A549 (cell line): Measurements from ENCODE around the gene XPOT.

Source experiments
- CBX8 ChIP-seq: fragments of 200-600 bp; sonication (generic); IDR thresholded peaks from 2 replicates; pipeline ENCODE4 v1.6.1; 2016
- HOXA7 ChIP-seq: fragments of 250-450 bp; sonication (Bioruptor Pico); IDR thresholded peaks from 2 replicates; pipeline ENCODE4 v1.5.0; 2020; ENCODE audit warnings: mild to moderate bottlenecking, moderate library complexity
- JUNB ChIP-seq: fragments of >200 bp; sonication (Bioruptor Twin); formaldehyde crosslinking; IDR thresholded peaks from 2 replicates; pipeline ENCODE4 v1.6.1; 2016
- NFE2L2 ChIP-seq: fragments of 150-350 bp; conservative IDR thresholded peaks from 2 replicates; pipeline ENCODE4 v1.6.1; 2014; ENCODE audit warnings: low read length
- PHF8 ChIP-seq: fragments of 200-600 bp; sonication (generic); IDR thresholded peaks from 2 replicates; pipeline ENCODE4 v1.6.1; 2016; ENCODE audit warnings: low read depth, mild to moderate bottlenecking, antibody characterized with exemption, moderate library complexity, borderline replicate concordance
- POLR2A ChIP-seq: IDR thresholded peaks from 2 replicates; pipeline ENCODE4 v1.6.1; 2012; ENCODE audit warnings: mild to moderate bottlenecking, low read length
- RCOR1 ChIP-seq: fragments of 150-350 bp; IDR thresholded peaks from 2 replicates; pipeline ENCODE4 v1.6.1; 2014; ENCODE audit warnings: antibody characterized with exemption, low read length, low read depth
- SMC3 ChIP-seq: fragments of >200 bp; sonication (Bioruptor Twin); formaldehyde crosslinking; IDR thresholded peaks from 3 replicates; pipeline ENCODE4 v1.6.1; 2018; ENCODE audit warnings: inconsistent platforms
- TP53 ChIP-seq: fragments of 250-450 bp; sonication (Bioruptor Pico); IDR thresholded peaks from 2 replicates; pipeline ENCODE4 v1.5.0; 2021; ENCODE audit warnings: mild to moderate bottlenecking, moderate library complexity
- TF ChIP-seq, protein P1 (sequence below): fragments of 450-650 bp; IDR thresholded peaks from 2 replicates; pipeline ENCODE4 v1.6.1; 2014; ENCODE audit warnings: antibody characterized with exemption
- TF ChIP-seq, protein P2 (sequence below): fragments of >200 bp; sonication (Bioruptor Twin); formaldehyde crosslinking; IDR thresholded peaks from 3 replicates; pipeline ENCODE4 v1.5.1; 2016
- TF ChIP-seq, protein P3 (sequence below): IDR thresholded peaks from 2 replicates; pipeline ENCODE4 v1.6.1; 2012
- TF ChIP-seq, protein P4 (sequence below): fragments of 200-600 bp; sonication (generic); IDR thresholded peaks from 2 replicates; pipeline ENCODE4 v1.6.1; 2016; ENCODE audit warnings: antibody characterized with exemption, mild to moderate bottlenecking, moderate library complexity
- TF ChIP-seq, protein P5 (sequence below): fragments of 250-450 bp; sonication (Bioruptor Pico); IDR thresholded peaks from 2 replicates; pipeline ENCODE4 v1.5.0; 2021; ENCODE audit warnings: mild to moderate bottlenecking, moderate library complexity, borderline replicate concordance

DNA sequence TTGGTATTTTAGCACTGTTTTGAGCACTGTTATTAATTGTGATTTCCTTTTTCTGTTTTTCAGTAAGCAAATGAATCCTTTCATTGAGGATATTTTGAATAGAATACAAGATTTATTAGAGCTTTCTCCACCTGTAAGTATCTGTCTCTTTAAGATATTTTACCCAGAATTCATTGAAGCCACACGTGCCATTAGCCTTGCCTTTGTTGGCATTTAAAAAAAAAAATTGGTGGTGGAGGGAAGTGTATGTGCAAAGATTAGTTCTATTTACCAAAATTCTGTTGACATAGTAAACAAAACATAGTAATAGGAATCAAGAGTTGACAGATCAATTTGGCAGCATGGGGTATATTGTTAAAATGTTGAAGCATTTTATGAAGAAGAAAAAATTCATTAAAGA lies 23.8 kb downstream of the XPOT start:
- TF ChIP-seq, protein P1, sequence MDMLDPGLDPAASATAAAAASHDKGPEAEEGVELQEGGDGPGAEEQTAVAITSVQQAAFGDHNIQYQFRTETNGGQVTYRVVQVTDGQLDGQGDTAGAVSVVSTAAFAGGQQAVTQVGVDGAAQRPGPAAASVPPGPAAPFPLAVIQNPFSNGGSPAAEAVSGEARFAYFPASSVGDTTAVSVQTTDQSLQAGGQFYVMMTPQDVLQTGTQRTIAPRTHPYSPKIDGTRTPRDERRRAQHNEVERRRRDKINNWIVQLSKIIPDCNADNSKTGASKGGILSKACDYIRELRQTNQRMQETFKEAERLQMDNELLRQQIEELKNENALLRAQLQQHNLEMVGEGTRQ, result no peak
- TF ChIP-seq CBX8 (no peak), HOXA7 (CRISPR knock-in tag) (no peak), NFE2L2 (no peak), TP53 (CRISPR knock-in tag) (no peak), POLR2A (no peak), JUNB (no peak), RCOR1 (no peak), PHF8 (no peak), SMC3 (no peak)
- TF ChIP-seq, protein P2, sequence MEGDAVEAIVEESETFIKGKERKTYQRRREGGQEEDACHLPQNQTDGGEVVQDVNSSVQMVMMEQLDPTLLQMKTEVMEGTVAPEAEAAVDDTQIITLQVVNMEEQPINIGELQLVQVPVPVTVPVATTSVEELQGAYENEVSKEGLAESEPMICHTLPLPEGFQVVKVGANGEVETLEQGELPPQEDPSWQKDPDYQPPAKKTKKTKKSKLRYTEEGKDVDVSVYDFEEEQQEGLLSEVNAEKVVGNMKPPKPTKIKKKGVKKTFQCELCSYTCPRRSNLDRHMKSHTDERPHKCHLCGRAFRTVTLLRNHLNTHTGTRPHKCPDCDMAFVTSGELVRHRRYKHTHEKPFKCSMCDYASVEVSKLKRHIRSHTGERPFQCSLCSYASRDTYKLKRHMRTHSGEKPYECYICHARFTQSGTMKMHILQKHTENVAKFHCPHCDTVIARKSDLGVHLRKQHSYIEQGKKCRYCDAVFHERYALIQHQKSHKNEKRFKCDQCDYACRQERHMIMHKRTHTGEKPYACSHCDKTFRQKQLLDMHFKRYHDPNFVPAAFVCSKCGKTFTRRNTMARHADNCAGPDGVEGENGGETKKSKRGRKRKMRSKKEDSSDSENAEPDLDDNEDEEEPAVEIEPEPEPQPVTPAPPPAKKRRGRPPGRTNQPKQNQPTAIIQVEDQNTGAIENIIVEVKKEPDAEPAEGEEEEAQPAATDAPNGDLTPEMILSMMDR, result no peak
- TF ChIP-seq, protein P3, sequence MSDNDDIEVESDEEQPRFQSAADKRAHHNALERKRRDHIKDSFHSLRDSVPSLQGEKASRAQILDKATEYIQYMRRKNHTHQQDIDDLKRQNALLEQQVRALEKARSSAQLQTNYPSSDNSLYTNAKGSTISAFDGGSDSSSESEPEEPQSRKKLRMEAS, result no peak
- TF ChIP-seq, protein P4, sequence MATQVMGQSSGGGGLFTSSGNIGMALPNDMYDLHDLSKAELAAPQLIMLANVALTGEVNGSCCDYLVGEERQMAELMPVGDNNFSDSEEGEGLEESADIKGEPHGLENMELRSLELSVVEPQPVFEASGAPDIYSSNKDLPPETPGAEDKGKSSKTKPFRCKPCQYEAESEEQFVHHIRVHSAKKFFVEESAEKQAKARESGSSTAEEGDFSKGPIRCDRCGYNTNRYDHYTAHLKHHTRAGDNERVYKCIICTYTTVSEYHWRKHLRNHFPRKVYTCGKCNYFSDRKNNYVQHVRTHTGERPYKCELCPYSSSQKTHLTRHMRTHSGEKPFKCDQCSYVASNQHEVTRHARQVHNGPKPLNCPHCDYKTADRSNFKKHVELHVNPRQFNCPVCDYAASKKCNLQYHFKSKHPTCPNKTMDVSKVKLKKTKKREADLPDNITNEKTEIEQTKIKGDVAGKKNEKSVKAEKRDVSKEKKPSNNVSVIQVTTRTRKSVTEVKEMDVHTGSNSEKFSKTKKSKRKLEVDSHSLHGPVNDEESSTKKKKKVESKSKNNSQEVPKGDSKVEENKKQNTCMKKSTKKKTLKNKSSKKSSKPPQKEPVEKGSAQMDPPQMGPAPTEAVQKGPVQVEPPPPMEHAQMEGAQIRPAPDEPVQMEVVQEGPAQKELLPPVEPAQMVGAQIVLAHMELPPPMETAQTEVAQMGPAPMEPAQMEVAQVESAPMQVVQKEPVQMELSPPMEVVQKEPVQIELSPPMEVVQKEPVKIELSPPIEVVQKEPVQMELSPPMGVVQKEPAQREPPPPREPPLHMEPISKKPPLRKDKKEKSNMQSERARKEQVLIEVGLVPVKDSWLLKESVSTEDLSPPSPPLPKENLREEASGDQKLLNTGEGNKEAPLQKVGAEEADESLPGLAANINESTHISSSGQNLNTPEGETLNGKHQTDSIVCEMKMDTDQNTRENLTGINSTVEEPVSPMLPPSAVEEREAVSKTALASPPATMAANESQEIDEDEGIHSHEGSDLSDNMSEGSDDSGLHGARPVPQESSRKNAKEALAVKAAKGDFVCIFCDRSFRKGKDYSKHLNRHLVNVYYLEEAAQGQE, result no peak
- TF ChIP-seq, protein P5, sequence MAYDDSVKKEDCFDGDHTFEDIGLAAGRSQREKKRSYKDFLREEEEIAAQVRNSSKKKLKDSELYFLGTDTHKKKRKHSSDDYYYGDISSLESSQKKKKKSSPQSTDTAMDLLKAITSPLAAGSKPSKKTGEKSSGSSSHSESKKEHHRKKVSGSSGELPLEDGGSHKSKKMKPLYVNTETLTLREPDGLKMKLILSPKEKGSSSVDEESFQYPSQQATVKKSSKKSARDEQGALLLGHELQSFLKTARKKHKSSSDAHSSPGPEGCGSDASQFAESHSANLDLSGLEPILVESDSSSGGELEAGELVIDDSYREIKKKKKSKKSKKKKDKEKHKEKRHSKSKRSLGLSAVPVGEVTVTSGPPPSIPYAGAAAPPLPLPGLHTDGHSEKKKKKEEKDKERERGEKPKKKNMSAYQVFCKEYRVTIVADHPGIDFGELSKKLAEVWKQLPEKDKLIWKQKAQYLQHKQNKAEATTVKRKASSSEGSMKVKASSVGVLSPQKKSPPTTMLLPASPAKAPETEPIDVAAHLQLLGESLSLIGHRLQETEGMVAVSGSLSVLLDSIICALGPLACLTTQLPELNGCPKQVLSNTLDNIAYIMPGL (CRISPR knock-in tag), result no peak
